ENCODE data around the gene PCDHAC2.

GRCh38 chr5:140989254-140990020 lies 23.2 kb downstream of the PCDHAC2 start:
- TF ChIP-seq FOXJ3 (CRISPR knock-in tag; IDR thresholded peaks at IDR 0.05) (no peak), SMC3 (IDR thresholded peaks at IDR 0.05; ENCODE audit: low read depth, low read length) (no peak), RAD21 (IDR thresholded peaks at IDR 0.05; ENCODE audit: low read length) (no peak), RFX5 (IDR thresholded peaks at IDR 0.05; ENCODE audit: low read length) (no peak), EP300 (IDR thresholded peaks at IDR 0.05; ENCODE audit: borderline replicate concordance in 1 of 2, low read depth in 1 of 2, low read length in 1 of 2) (no peak), CTCF (IDR thresholded peaks at IDR 0.05) (no peak), RCOR1 (IDR thresholded peaks at IDR 0.05; ENCODE audit: low read length) (no peak), PBX3 (IDR thresholded peaks at IDR 0.05) (no peak), YY1 (IDR thresholded peaks at IDR 0.05; ENCODE audit: low read depth) (no peak), REST (IDR thresholded peaks at IDR 0.05; ENCODE audit: low read depth, low read length) (no peak), POLR2AphosphoS5 (IDR thresholded peaks at IDR 0.05; ENCODE audit: low read depth, low read length) (no peak), TCF12 (IDR thresholded peaks at IDR 0.05) (no peak), RXRA (IDR thresholded peaks at IDR 0.05; ENCODE audit: borderline replicate concordance, low read depth) (no peak), ELF1 (IDR thresholded peaks at IDR 0.05) (no peak)
